M059J (cell line): Measurements from ENCODE around the gene ATRAID. TPM values are rescaled to one million over a fixed set of nuclear protein-coding genes. Genes with fewer than 3 reads are reported as not detected.

Source experiments
- DNase-seq: peaks from one replicate; pipeline ENCODE4 v3.0.0-alpha.2; 2012; ENCODE audit warnings: low read depth
- total RNA-seq: library from RNA; depleted of rRNA; stranded (reverse); fragments of >200 nt; shearing (Covaris generic); gene quantifications from 2 replicates; pipeline ENCODE4 v1.2.3, GENCODE V29; 2014; rRNA removed

ATRAID gene
- total RNA-seq, 1 experiment from 2014 or later = 334 TPM

DNA sequence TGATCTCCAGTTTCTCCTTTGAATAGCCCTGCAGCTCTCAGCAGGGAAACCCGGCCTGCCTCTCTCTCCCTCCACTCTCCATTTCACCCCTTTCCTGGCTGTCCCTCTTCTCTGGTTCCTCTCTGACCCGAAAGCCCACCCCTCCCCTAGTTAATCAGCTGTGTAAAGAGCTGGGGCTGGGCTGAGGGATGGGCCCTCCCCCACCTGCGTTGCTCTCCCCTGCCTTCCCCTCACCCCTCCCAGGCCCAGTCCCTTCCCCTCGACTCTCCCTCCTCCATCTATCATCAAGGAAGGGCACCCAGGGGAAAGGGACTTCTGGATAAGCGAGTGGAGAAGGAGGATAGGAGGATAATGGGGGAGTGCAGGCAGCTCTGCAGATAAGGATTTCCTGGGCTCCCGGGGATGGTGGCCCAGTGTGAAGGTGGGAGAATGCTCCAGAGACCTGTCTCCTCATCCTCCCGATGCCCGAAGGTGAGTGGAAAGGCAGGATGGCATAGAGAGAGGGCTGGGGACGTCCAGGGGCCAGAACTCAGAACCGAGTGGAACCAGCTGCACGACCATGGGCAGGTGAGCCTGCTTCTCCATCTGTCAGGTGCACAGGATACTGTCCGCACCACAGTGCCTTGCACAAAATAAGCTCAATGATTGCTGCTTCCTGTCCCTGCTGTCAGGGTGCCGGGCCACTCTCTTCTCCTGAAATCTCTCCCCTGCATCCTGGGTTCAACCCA is 39.0 kb downstream of the ATRAID start:
- DNase-seq = no peak

DNA sequence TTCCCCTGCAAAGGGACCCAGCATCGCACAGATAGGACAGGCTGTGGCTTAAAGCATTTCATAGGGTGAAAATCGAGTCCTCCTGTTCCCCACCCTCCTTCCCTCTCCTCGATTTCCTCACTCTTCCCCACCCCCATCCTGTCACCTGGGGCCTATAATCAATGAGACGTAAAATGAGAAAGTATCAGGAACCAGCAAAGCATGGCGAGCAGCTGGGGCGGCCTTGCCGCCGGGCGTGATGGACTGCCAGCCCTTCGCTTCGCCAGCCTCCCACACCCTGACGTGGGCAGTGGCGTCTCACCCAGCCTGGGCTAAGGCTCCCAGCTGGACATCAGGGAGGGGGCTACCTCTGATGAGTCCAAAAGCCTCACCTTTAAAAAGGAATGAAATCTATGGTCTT is 39.9 kb downstream of the ATRAID start:
- DNase-seq = no peak

GRCh38 chr2:27255187-27255586 is 43.3 kb downstream of the ATRAID start:
- no peak for DNase-seq

GRCh38 chr2:27255660-27256059 is 43.8 kb downstream of the ATRAID start:
- DNase-seq = no peak

DNA sequence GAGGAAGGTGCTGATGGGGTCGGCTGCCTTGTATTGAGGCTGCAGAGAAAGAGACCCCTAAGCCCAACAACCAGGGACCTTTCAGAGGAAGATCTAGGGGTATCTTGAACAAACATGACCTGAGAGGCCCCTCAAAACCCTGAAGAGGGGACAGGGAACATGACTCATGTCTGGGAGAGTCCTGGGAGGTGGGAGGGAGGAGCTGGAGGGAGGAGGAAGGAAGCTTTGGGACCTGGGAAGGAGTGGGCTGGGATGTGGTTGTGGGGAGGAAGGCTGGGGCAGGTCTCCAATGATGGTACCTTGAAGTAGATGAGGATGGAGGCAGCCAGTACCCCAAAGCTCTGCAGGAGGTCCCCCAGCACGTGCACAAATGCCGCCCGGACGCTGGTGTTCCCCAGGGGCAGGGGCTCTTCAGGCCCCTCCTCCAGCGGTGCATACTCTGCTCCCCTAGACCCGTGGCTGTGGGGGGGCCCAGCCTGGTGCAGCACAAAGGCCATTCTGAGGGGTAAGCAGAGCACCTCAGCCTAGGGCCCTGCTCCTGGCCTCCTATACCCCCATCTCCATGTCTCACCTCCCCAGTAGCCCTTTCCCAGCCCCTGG is 45.1 kb downstream of the ATRAID start:
- DNase-seq = no peak

- no peak for DNase-seq
Observed at GRCh38 chr2:27258051-27258450, 46.2 kb downstream of the ATRAID start.

DNA sequence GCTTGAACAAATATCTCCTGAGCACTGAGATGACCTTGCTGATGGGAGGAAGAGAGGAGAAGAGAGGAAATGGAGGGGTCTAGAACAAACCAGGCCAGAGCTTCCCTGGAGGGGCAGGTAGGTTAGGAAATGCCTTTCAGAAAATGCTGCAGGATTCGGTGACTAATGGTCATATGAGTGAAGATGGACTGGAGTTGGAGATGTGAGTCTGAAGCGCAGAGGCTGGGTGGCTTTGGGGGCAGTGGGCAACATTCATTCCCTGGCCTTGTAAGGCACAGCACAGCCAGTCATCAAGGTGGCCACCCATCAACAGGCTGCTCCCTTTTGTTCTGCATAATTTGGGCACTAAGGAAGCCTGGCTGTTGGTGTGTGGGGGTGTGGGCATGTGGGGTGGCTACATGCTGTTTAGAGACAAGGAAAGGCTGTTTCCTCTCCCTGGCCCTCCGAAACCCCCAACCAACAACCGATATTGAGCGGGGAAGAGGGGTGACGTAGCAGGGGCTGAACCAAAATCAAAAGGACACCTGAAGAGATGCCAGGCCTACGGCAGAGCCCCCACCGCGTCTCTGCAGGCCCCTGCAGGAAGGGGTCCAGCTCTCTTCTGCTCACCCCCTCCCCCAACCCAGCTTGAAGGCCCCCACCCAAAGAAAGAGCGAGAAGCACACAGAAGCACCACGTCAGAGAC is 49.5 kb downstream of the ATRAID start:
- DNase-seq = no peak

- DNase-seq = no peak
Observed at GRCh38 chr2:27261926-27262298, 50.1 kb downstream of the ATRAID start.

- peak; percentile 20 for DNase-seq
Observed at GRCh38 chr2:27262379-27263286, 50.8 kb downstream of the ATRAID start, which contains the start of gene SLC30A3. SLC30A3 (minus strand) TSS chr2:27263047; CDS start chr2:27262906, 141 bp downstream.

DNA sequence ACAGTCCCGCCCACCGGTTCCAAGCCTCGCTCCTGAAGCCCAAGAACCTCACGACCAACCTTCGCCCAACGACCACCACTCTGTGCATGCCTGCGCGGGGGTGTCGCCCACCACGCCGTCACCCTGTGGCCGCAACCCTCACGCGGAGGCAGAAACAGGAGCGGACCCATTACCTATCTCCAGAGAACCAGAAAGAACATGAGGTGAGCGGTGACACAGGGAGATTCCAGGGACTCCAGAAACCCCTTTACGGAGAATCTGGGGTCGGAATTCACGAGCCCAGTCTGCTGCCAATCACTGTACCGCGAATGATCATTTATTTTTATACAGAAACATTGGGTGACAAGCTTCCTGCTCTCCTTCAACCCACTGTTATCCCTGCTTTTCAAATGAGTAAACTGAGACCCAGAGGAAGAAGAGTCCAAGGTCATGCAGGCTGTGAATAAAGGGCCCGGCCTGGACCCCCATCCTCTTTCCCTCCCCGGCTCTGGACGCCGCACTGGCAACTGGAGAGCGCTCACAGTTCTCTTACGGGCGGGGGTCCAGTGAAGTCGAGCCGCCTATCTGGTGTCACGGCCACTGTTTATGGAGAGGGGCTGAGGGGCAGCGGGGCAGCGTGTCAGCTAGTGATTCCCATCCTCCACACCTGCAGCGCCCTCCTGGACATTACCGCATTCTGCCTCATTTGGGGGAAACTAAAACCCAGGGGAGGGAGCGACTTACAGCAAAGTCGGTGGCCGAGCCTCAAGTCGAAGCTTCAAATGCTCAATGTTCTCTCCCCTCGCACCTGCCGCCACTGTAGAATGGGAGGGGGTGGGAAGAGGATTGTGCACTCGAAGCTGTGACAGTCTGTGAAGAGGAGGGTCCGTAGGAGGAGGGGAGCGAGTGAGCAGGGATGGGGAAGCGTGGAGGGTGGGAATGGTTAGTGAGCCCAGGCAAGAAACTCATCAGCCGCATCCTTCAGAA is 51.7 kb downstream of the ATRAID start:
- no peak for DNase-seq

- no peak for DNase-seq
Observed at GRCh38 chr2:27264253-27264752, 52.5 kb downstream of the ATRAID start.

- DNase-seq = peak; percentile 60
Observed at GRCh38 chr2:27264753-27265535, 53.1 kb downstream of the ATRAID start.

DNA sequence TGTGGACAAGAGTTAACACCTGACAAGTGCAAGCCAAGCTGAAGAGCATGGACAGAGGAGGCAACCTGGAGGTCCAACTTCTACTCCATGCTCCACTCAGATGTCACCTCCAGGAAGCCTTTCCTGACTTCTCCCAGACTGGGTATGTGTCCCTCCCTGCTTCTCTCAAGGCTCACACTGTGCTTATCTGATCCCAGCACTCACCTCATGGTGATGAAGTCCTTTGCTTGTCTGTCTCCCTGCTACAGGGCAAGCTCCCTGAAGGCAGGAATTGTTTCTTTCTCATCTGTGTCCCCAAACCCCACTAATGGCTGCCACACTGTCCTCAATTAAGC is 53.7 kb downstream of the ATRAID start:
- no peak for DNase-seq

Other genes with a start within 250 kb of the ATRAID start
- gene MAPRE3, start 241.4 kb upstream of the ATRAID start, total RNA-seq = 0.57 and 7.1 TPM in 2 replicates
- 88.6 and 98.5 TPM in 2 replicates for gene TMEM214, start 179.1 kb upstream of the ATRAID start, total RNA-seq
- gene AGBL5, start 160.4 kb upstream of the ATRAID start, total RNA-seq = 25.8 and 26.0 TPM in 2 replicates
- 247 and 491 TPM in 2 replicates for gene OST4, start 140.4 kb upstream of the ATRAID start, total RNA-seq
- 0.17 TPM in 1 of 2 replicates, not detected in the other for gene EMILIN1, start 133.4 kb upstream of the ATRAID start, total RNA-seq
- gene KHK, start 125.3 kb upstream of the ATRAID start, total RNA-seq = 0.34 and 0.37 TPM in 2 replicates
- gene CGREF1, start 92.9 kb upstream of the ATRAID start, total RNA-seq = 0.17 and 0.84 TPM in 2 replicates
- gene ABHD1, start 88.2 kb upstream of the ATRAID start, total RNA-seq = 0.12 TPM in 1 of 2 replicates, not detected in the other
- gene PREB, start 77.4 kb upstream of the ATRAID start, total RNA-seq = 64.9 and 74.8 TPM in 2 replicates
- not detected in 2 replicates for gene PRR30, start 72.6 kb upstream of the ATRAID start, total RNA-seq
- gene TCF23, start 63.0 kb upstream of the ATRAID start, total RNA-seq = not detected in 2 replicates
- 16.3 and 23.3 TPM in 2 replicates for gene SLC5A6, start 227 bp downstream of the ATRAID start, total RNA-seq
- gene CAD, start 5.3 kb downstream of the ATRAID start, total RNA-seq = 12.6 and 17.1 TPM in 2 replicates
- gene SLC30A3, start 51.0 kb downstream of the ATRAID start, total RNA-seq = not detected in 2 replicates
- gene DNAJC5G, start 63.4 kb downstream of the ATRAID start, total RNA-seq = not detected in 2 replicates
- gene TRIM54, start 70.4 kb downstream of the ATRAID start, total RNA-seq = 0.05 TPM in 1 of 2 replicates, not detected in the other
- 1.6 and 3.0 TPM in 2 replicates for gene UCN, start 96.4 kb downstream of the ATRAID start, total RNA-seq
- 92.5 and 95.2 TPM in 2 replicates for gene MPV17, start 111.1 kb downstream of the ATRAID start, total RNA-seq
- 32.3 and 34.0 TPM in 2 replicates for gene GTF3C2, start 144.7 kb downstream of the ATRAID start, total RNA-seq
- 24.3 and 31.1 TPM in 2 replicates for gene EIF2B4, start 158.3 kb downstream of the ATRAID start, total RNA-seq
- 70.4 and 88.3 TPM in 2 replicates for gene SNX17, start 158.6 kb downstream of the ATRAID start, total RNA-seq
- gene ZNF513, start 168.7 kb downstream of the ATRAID start, total RNA-seq = 3.6 and 7.6 TPM in 2 replicates
- 105 and 134 TPM in 2 replicates for gene PPM1G, start 197.6 kb downstream of the ATRAID start, total RNA-seq
- 96.9 and 124 TPM in 2 replicates for gene NRBP1, start 216.6 kb downstream of the ATRAID start, total RNA-seq
- not detected in 2 replicates for gene KRTCAP3, start 230.3 kb downstream of the ATRAID start, total RNA-seq